GM18502 (cell line): ENCODE data around the gene FAN1.

Source experiments
- ATAC-seq: cut with Tn5 transposase; IDR thresholded peaks from one replicate; pipeline ENCODE4 v1.9.1; 2021; ENCODE audit warnings: mild to moderate bottlenecking; ENCODE audit not compliant: unreplicated experiment, poor library complexity

Gene FAN1

DNA sequence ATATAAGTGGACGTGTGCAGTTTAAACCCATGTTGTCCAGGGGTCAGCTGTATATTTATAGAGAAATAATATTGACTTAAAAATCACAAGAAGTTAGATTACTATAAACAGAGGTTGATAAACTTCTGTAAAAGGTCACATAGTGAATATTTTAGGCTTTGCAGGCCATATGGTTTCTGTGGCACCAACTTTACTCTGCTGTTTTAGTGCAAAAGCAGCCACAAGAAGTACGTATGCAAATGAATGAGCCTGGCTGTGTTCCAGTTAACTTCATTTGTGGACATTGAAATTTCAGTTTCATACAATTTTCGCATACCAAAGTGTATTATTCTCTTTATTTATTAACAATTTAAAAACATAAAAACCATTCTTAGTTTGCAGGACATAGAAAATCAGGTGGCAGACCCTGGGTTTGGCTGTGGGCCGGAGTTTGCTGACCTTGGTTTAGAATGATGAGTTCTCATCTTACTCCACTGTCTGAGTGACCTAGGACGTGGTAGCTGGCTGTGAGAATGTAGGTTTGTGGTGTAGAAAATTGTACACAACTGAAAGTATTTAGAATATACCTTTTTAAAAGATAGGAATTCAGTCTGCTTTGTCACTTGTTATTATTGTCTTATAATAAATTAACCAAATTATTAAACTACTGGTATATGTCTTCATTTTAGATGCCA is 16.3 kb downstream of the FAN1 start:
- no peak for ATAC-seq

DNA sequence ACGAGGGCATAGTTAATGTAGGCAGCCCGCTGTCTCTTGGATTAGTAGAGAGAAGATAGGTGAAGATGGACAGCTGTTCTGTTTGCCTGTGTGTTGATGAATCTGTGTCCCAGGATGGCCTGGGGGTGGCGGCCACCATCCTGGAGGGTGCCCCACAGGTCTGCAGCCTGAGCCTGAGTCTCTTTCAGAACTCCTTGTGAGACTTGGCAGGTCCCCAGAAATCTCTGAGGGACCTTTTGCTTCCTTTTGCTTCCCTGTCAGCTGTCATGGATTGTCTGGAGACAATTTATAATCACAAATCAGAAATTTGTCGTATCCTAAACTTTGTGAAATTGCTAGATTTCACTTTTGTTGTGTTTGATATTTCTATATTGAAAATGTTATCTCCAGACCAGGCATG is 17.4 kb downstream of the FAN1 start:
- no peak for ATAC-seq

- ATAC-seq = no peak
Observed at GRCh38 chr15:30921781-30922479, 18.2 kb downstream of the FAN1 start.

- no peak for ATAC-seq
Observed at GRCh38 chr15:30922480-30923311, 19.0 kb downstream of the FAN1 start.

- no peak for ATAC-seq
Observed at GRCh38 chr15:30923429-30923828, 19.7 kb downstream of the FAN1 start.

DNA sequence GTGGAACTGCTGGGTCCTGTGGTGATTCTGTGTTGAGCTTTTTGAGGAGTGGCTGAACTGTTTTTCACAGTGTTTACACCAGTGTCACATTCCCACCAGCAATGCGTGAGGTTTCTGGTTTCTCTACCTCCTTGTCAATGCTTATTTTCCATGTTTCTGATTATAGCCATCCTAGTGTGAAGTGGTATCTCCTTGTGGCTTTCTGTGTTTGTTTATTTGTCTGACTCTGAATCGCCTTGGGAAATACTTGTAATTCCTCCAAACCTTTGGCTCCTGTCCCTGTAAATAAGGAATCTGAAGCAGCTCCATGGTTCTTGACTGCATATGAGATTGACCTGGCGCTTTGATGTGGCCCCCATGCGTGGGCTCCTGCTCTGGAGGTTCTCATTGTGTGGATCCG is 20.6 kb downstream of the FAN1 start:
- no peak for ATAC-seq

DNA sequence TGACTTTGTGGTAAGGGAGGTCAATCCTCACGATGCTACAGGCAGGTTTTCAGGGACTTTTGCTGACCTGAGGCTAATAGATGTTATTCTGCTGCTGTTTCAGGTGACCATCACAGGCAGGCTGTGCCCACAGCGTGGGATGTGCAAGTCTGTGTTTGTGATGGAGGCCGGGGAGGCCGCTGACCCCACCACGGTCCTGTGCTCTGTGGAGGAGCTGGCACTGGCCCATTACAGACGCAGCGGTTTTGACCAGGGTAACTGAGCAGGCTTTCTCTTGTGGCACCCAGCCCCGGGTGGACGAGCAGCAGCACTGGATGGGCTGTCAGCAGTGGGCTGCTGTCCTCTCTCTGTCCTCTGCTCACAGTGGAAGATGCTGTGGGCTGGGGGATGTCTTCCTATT is 22.0 kb downstream of the FAN1 start:
- ATAC-seq = no peak

GRCh38 chr15:30926161-30926560 is 22.4 kb downstream of the FAN1 start:
- ATAC-seq = no peak

GRCh38 chr15:30927148-30927761 is 23.5 kb downstream of the FAN1 start:
- ATAC-seq = no peak

- ATAC-seq = no peak
Observed at GRCh38 chr15:30928076-30928475, 24.4 kb downstream of the FAN1 start.

GRCh38 chr15:30929064-30929669 is 25.5 kb downstream of the FAN1 start:
- ATAC-seq = no peak

DNA sequence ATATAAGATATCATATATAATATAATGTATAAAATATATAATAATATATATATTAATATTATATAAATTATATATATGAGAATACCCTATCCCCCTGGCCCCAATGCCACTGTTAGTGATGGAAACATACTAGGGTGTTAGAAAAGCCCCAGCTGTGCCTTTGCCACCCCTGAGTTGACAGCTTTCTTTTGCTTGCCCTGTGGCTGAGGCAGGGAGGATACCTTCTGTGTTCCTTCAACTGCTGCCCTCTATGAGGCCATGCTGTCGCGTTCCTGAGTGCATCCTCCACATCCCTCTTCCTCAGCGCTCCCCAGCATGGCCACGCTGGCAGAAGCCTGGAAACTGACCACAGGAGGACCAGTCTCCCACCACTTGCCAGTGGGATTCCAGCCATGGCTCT is 26.3 kb downstream of the FAN1 start:
- no peak for ATAC-seq

GRCh38 chr15:30930422-30930821 is 26.7 kb downstream of the FAN1 start:
- ATAC-seq = no peak

- no peak for ATAC-seq
Observed at GRCh38 chr15:30933293-30933692, 29.6 kb downstream of the FAN1 start.

GRCh38 chr15:30939161-30939560 is 35.4 kb downstream of the FAN1 start:
- ATAC-seq = no peak

- no peak for ATAC-seq
Observed at GRCh38 chr15:30940359-30940758, 36.6 kb downstream of the FAN1 start.

- ATAC-seq = no peak
Observed at GRCh38 chr15:30941520-30941919, 37.8 kb downstream of the FAN1 start.

GRCh38 chr15:30943654-30944335 is 40.1 kb downstream of the FAN1 start:
- no peak for ATAC-seq

DNA sequence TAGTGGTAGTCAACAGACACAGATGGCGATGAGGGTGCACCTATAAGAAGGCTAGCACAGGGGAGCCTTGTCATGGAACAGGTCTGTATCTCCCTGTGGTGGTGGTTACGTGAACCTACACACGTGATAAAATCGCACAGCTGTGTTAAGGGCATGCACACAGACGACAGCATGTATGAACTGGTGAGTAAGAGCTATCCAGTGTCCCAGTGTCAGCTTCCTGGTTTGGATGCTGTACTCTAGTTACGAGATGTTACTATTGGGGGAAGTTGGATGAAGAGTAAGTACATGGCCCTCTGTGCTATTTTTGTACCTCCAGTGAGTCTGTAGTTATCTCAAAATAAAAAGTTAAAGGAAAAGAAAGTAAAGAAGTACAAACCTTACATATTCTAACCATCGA is 49.5 kb downstream of the FAN1 start:
- no peak for ATAC-seq
